ENCODE measurements around the gene PERCC1. TPM values are rescaled to one million over a fixed set of nuclear protein-coding genes. Genes with fewer than 3 reads are reported as not detected.

PERCC1 gene
- total and polyA plus RNA-seq, 2 donors from 2014 or later, result not detected

DNA sequence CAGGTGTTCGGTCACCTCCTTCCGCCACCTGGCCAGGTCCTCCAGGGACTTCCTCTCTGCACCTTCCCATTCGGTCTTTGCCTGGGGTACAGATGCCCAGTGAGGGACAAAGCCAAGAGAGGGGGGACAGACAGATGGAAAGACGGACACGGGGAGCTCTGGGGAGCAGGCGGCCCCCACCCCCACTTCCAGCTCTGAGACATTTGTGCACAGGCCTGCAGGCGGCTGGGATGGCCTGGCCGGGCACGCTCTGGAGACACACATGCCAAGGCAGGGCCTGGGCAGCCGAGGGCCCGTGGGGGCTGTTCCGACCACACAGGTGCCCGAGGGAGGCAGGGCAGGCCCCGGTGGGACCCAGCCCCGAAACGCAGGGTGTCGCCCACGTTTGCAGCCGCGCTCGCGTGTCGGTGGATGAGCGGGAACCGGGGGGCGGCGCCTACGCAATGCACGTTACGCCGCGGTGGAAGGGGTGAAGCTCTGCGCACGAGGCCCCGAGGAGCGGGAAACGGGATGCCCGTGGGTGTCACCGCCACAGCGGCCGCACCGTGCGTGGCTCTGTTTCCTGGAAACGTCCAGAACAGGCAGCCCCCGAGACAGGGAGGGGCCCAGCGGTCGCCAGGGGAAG, 6.0 kb downstream of the PERCC1 start:
- Histone ChIP-seq H3K27ac (ENCODE audit: low read depth in 2 of 2, low read length in 2 of 2) (no peak overlapping the region), H3K36me3 (ENCODE audit: control insufficient read depth in 2 of 3, insufficient read depth in 3 of 3, low read length in 3 of 3) (no peaks in the 10 kb centered on the region), H3K4me1 (ENCODE audit: control insufficient read depth in 2 of 3, insufficient read depth in 2 of 3, low read depth in 1 of 3, low read length in 3 of 3) (no peaks in the 10 kb centered on the region), H3K9me3 (ENCODE audit: control insufficient read depth in 2 of 3, insufficient read depth in 1 of 3, low read length in 3 of 3) (no peaks in the 10 kb centered on the region), H3K9ac (ENCODE audit: low read length in 3 of 3) (no peak overlapping the region), H3K27me3 (ENCODE audit: control insufficient read depth, insufficient read depth, low read length) (no peaks in the 10 kb centered on the region), H3K4me3 (ENCODE audit: low read length in 3 of 3) (no peak overlapping the region)
- intact Hi-C loops (cut with DNase I), result no loop called here
- TF ChIP-seq, protein P1, sequence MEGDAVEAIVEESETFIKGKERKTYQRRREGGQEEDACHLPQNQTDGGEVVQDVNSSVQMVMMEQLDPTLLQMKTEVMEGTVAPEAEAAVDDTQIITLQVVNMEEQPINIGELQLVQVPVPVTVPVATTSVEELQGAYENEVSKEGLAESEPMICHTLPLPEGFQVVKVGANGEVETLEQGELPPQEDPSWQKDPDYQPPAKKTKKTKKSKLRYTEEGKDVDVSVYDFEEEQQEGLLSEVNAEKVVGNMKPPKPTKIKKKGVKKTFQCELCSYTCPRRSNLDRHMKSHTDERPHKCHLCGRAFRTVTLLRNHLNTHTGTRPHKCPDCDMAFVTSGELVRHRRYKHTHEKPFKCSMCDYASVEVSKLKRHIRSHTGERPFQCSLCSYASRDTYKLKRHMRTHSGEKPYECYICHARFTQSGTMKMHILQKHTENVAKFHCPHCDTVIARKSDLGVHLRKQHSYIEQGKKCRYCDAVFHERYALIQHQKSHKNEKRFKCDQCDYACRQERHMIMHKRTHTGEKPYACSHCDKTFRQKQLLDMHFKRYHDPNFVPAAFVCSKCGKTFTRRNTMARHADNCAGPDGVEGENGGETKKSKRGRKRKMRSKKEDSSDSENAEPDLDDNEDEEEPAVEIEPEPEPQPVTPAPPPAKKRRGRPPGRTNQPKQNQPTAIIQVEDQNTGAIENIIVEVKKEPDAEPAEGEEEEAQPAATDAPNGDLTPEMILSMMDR (IDR thresholded peaks at IDR 0.05; ENCODE audit: borderline replicate concordance, extremely low read depth, insufficient read depth), result no peak
- FAIRE-seq (no peak), DNase-seq (no peak)

DNA sequence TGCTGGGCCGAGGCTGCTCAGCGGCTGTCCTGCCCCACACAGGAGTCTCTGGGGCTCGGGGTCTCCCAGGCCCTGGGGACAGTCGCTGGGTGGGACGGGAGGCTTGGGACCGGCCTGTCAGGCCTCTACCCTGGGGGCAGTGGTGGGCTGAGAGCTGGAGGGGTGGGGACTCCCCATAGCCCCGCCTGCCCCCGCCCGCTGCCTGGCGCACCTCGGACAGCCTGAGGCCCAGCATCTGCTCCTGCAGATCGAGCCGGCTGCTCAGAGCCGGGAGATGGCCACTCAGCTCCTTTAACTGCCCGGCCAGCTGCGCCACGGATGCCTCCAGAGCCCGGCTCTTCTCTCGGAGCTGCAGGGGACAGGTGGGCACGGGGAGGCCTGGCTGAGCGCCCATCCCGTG, 6.7 kb downstream of the PERCC1 start:
- Histone ChIP-seq H3K9me3 (ENCODE audit: control insufficient read depth in 2 of 3, insufficient read depth in 1 of 3, low read length in 3 of 3) (no peaks in the 10 kb centered on the region), H3K36me3 (ENCODE audit: control insufficient read depth in 2 of 3, insufficient read depth in 3 of 3, low read length in 3 of 3) (no peaks in the 10 kb centered on the region), H3K4me3 (ENCODE audit: low read length in 3 of 3) (no peak overlapping the region), H3K27me3 (ENCODE audit: control insufficient read depth, insufficient read depth, low read length) (no peaks in the 10 kb centered on the region), H3K4me1 (ENCODE audit: control insufficient read depth in 2 of 3, insufficient read depth in 2 of 3, low read depth in 1 of 3, low read length in 3 of 3) (no peaks in the 10 kb centered on the region), H3K9ac (ENCODE audit: low read length in 3 of 3) (no peak overlapping the region), H3K27ac (ENCODE audit: low read depth in 2 of 2, low read length in 2 of 2) (no peak overlapping the region)
- intact Hi-C loops (cut with DNase I), result no loop called here
- FAIRE-seq, result no peak
- no peak for DNase-seq
- TF ChIP-seq, protein P1 (IDR thresholded peaks at IDR 0.05; ENCODE audit: borderline replicate concordance, extremely low read depth, insufficient read depth), result no peak

GRCh38 chr16:1438229-1439057, 7.6 kb downstream of the PERCC1 start:
- no peaks in the 10 kb centered on the region for H3K9me3 ChIP-seq (ENCODE audit: control insufficient read depth in 2 of 3, insufficient read depth in 1 of 3, low read length in 3 of 3)
- DNase-seq, result peak in 1 of 5 donors; percentile 31
- H3K36me3 ChIP-seq (ENCODE audit: control insufficient read depth in 2 of 3, insufficient read depth in 3 of 3, low read length in 3 of 3), result no peaks in the 10 kb centered on the region
- H3K9ac ChIP-seq (ENCODE audit: low read length in 3 of 3), result no peak overlapping the region
- no peaks in the 10 kb centered on the region for H3K27me3 ChIP-seq (ENCODE audit: control insufficient read depth, insufficient read depth, low read length)
- FAIRE-seq, result no peak
- TF ChIP-seq, protein P1 (IDR thresholded peaks at IDR 0.05; ENCODE audit: borderline replicate concordance, extremely low read depth, insufficient read depth), result no peak
- H3K4me3 ChIP-seq (ENCODE audit: low read length in 3 of 3), result no peak overlapping the region
- no peaks in the 10 kb centered on the region for H3K4me1 ChIP-seq (ENCODE audit: control insufficient read depth in 2 of 3, insufficient read depth in 2 of 3, low read depth in 1 of 3, low read length in 3 of 3)
- no peak overlapping the region for H3K27ac ChIP-seq (ENCODE audit: low read depth in 2 of 2, low read length in 2 of 2)
- intact Hi-C loops (cut with DNase I), result no loop called here

All from kidney (tissue), 14 donors.